NB4 (cell line): Measurements from ENCODE around the gene GAS2L2.

ENCODE experiments used
- CTCF ChIP-seq: IDR thresholded peaks from one replicate; pipeline ENCODE4 v1.5.1; 2012; ENCODE audit warnings: low read depth, low read length
- MYC ChIP-seq: IDR thresholded peaks from 2 replicates; pipeline ENCODE4 v1.6.1; 2011; ENCODE audit warnings: low read depth, low read length
- POLR2A ChIP-seq: IDR thresholded peaks from 2 replicates; pipeline ENCODE4 v1.6.1; 2011; ENCODE audit warnings: mild to moderate bottlenecking; ENCODE audit not compliant: insufficient read length; ENCODE audit errors: extremely low read depth

DNA sequence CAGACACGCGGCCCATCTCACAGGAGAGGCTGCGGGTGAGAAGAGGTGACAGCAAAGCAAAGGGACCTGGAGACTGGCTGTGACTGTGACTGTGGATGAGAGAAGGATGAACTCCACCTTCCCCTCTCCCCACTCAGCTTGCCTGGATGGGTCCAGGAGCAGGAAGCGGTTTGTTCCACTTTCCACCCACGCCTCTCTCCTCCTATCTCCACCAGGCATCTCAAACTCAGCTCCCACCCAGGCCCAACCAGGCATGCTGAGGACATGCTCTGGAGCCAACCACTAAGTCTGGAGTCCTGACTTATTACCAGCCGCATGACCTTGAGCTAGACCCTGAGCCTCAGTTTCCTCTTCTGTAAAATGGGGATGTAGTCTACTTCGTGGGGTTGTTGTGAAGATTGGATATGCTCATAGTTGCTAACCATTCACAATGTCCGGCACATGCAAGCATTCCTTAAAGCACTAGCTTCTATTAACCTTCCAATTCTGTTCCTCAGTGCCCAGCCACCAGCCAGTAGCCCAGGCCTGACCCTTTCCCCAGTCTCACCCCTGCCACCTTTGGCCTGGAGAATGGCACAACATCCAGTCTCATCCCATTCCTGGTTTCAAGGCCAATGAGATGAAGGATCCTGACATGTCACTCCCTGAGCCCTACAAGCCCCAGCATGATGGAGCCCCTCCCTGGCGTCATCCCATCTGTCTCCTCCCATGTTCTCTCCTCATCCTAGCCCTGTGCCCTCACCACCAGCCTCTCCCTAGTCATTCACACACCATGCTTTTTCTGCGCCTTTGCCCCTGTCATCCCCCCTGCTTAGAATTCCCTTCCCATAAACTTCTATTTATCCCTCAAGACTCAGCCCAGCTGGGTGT, 2.3 kb downstream of the GAS2L2 start:
- TF ChIP-seq MYC = no peak
- TF ChIP-seq CTCF = no peak
- TF ChIP-seq POLR2A = no peak
